Gastroesophageal sphincter (tissue), 2 donors: ENCODE data around the gene PNMT.

ENCODE experiments used
- EP300 ChIP-seq: sonication (generic); formaldehyde crosslinking; IDR thresholded peaks from one replicate; pipeline ENCODE4 v1.6.1; 2017; ENCODE audit warnings: antibody characterized with exemption, mild to moderate bottlenecking
- POLR2AphosphoS5 ChIP-seq: sonication (generic); formaldehyde crosslinking; IDR thresholded peaks from one replicate; pipeline ENCODE4 v1.6.1; 2017; ENCODE audit warnings: antibody characterized with exemption

DNA sequence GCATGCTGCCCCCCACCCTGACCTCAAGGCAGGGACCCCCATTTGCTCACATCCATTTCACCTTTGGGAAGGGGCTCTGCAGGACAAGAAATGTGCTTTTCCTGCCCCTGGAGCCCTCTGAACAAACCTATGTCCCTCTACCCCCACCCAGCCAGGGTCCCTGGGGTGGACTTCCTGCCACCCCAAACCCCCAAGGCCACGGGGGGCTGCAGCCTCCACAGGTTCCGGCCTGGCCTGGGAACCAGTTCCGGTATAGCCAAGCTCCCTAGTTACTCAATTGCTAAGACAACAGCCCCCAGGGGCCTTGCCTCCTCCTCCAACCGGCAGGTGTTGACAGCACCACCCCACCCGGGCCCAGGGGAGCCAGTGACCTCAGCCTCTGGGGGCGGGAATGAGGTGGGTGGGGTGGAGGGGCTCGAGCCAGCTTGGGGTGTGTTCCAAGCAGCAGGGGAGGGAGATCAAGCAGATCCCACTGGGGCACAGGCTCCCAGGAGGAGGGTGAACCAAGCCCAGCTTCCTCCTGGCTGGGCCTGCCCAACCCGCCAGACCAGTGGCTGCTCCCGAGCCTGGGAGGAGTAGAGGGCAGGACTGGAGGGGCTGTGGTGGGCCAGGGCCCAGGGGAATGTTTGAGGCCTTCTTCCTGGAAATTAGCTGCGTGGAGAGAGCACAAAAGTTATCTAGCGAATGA, 6.6 kb downstream of the PNMT start:
- TF ChIP-seq POLR2AphosphoS5 (no peak), EP300 (no peak)
